ENCODE measurements around the gene MORN1.

MORN1 gene

GRCh38 chr1:2384941-2385481 is 6.3 kb downstream of the MORN1 start:
- no peak for DNase-seq

- no peak for DNase-seq
Measured at GRCh38 chr1:2384130-2384860, 7.1 kb downstream of the MORN1 start.

- DNase-seq = no peak
Measured at GRCh38 chr1:2383576-2383975, 7.8 kb downstream of the MORN1 start.

GRCh38 chr1:2382621-2383361 is 8.6 kb downstream of the MORN1 start:
- peak in 1 of 2 experiments; percentile 72 for DNase-seq

GRCh38 chr1:2381741-2382620 is 9.4 kb downstream of the MORN1 start:
- DNase-seq = peak; percentile 25 to 88

GRCh38 chr1:2380816-2381591 is 10.3 kb downstream of the MORN1 start:
- peak in 1 of 2 experiments; percentile 55 for DNase-seq

- DNase-seq = no peak
Measured at GRCh38 chr1:2379733-2380404, 11.5 kb downstream of the MORN1 start.

GRCh38 chr1:2378956-2379732 is 12.2 kb downstream of the MORN1 start:
- DNase-seq = no peak

- peak; percentile 52 to 79 for DNase-seq
Measured at GRCh38 chr1:2378441-2378851, 12.9 kb downstream of the MORN1 start.

GRCh38 chr1:2377751-2378440 is 13.5 kb downstream of the MORN1 start:
- DNase-seq = no peak

GRCh38 chr1:2376931-2377672 is 14.3 kb downstream of the MORN1 start:
- no peak for DNase-seq

- no peak for DNase-seq
Measured at GRCh38 chr1:2376261-2376741, 15.1 kb downstream of the MORN1 start.

GRCh38 chr1:2375923-2376260 is 15.5 kb downstream of the MORN1 start:
- DNase-seq = no peak

GRCh38 chr1:2375246-2375922 is 16.0 kb downstream of the MORN1 start:
- DNase-seq = peak in 1 of 2 experiments; percentile 50

GRCh38 chr1:2374252-2375155 is 16.9 kb downstream of the MORN1 start:
- DNase-seq = peak; percentile 51 to 76

GRCh38 chr1:2373551-2374251 is 17.7 kb downstream of the MORN1 start:
- no peak for DNase-seq
